ENCODE data around the gene TMEM53.

- no peak for TF ChIP-seq CTCF (conservative IDR thresholded peaks at IDR 0.05)
- no peak for TF ChIP-seq ZFX (IDR thresholded peaks at IDR 0.05)
Measured at GRCh38 chr1:44718091-44718490, 43.8 kb upstream of the TMEM53 start.

Data from C4-2B (cell line).